SH-SY5Y (cell line): ENCODE measurements around the gene YWHAQ.

Experiments
- GATA2 ChIP-seq: IDR thresholded peaks from 2 replicates; pipeline ENCODE4 v1.6.1; 2011; ENCODE audit warnings: mild to moderate bottlenecking, low read depth, low read length
- GATA3 ChIP-seq: IDR thresholded peaks from 2 replicates; pipeline ENCODE4 v1.6.1; 2011; ENCODE audit warnings: low read depth, mild to moderate bottlenecking, low read length, moderate library complexity

DNA sequence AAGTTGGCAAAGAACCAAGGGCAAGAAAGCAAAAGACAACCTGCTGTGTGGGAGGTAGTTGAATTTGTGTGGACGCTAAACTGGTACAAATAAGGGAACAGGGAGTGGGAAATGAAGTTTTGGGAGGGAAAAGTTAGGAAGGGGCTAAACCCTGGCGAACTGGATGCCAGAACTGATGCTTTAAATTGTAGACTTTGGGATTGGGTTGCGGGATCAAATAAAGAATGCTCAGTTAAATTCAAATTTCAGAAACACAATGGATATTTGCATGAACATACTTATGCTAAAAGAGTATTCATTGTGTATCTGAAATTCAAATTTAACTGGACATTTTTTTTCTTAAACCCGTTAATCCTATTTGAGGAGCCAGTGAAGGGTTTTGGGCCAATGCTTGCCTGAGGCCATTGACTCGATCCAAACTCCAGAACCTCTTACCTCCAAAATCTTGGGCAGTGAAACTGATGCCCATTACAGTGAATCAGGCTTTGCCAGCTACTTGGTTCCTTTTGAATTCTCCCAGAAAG lies 44.2 kb upstream of the YWHAQ start:
- TF ChIP-seq GATA3, result no peak
- TF ChIP-seq GATA2, result no peak
